Activated T-helper 17 cell treated with anti-CD3 and anti-CD28 coated beads, Interleukin-2, amount 50 U/mL, for 72 hours (primary cell): ENCODE data around the gene IL27RA. TPM values are rescaled to one million over a fixed set of nuclear protein-coding genes. Genes with fewer than 3 reads are reported as not detected.

ENCODE experiments used
- ATAC-seq: fragments of 150-1000 bp; cut with Tn5 transposase; replicated peaks from 2 replicates; pipeline ENCODE4 v1.10.0; 2021; ENCODE audit warnings: mild to moderate bottlenecking, moderate library complexity
- H3K27ac Mint-ChIP-seq: one replicate; pipeline ENCODE4 v1.8.0; 2022; ENCODE audit warnings: mixed read lengths
- H3K27me3 Mint-ChIP-seq: one replicate; pipeline ENCODE4 v1.8.0; 2022; ENCODE audit warnings: mixed read lengths
- H3K36me3 Mint-ChIP-seq: one replicate; pipeline ENCODE4 v1.8.0; 2022; ENCODE audit warnings: low read depth, mild to moderate bottlenecking, mixed read lengths
- H3K4me1 Mint-ChIP-seq: one replicate; pipeline ENCODE4 v1.8.0; 2022; ENCODE audit warnings: mixed read lengths
- H3K4me3 Mint-ChIP-seq: one replicate; pipeline ENCODE4 v1.8.0; 2022; ENCODE audit warnings: mild to moderate bottlenecking, mixed read lengths
- H3K9me3 Mint-ChIP-seq: one replicate; pipeline ENCODE4 v1.8.0; 2022; ENCODE audit warnings: mixed read lengths
- total RNA-seq, 2 donors: library from RNA; stranded (reverse); gene quantifications; one replicate each; pipeline ENCODE4 v1.2.3, GENCODE V29; 2022

The IL27RA gene
- total RNA-seq, 2 donors from 2014 or later: 52.1 to 53.9 TPM

- H3K27ac Mint-ChIP-seq: no peak overlapping the region
- peaks cover 11% of the 10 kb centered on the region for H3K27me3 Mint-ChIP-seq
- H3K4me1 Mint-ChIP-seq: peaks cover 8% of the 10 kb centered on the region
- no peaks in the 10 kb centered on the region for H3K9me3 Mint-ChIP-seq
- ATAC-seq: no peak
- H3K4me3 Mint-ChIP-seq: no peak overlapping the region
- H3K36me3 Mint-ChIP-seq: peaks cover 27% of the 10 kb centered on the region
Observed at GRCh38 chr19:14055396-14055795, 23.8 kb downstream of the IL27RA start.

DNA sequence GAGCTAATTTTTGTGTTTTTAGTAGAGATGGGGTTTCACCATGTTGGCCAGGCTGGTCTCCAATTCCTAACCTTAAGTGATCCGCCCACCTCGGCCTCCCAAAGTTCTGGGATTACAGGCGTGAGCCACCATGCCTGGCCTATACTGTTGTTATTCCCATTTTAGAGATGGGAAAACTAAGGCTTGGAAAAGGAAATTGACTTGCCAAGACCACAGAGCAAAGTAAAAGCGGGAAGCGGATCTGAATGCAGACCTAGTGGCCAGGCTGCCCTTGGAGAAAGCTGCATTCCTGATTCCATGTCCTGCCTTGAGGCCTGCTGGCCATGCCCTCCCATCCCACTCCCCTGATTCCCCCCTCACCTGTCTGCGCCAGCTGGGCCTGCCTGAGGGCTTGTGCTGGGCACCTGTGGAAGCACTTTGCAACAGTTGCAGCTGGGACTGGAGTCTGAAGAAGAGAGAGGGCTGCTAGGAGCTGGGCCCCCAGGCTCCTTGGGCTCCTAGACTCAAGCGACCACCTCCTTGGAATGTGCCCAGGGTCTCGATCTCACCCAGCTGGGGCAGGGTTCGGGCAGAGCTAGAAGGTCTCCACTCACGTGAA, 24.6 kb downstream of the IL27RA start:
- H3K36me3 Mint-ChIP-seq: peaks cover 19% of the 10 kb centered on the region
- ATAC-seq: no peak
- H3K4me3 Mint-ChIP-seq: no peak overlapping the region
- H3K9me3 Mint-ChIP-seq: no peaks in the 10 kb centered on the region
- peaks cover 8% of the 10 kb centered on the region for H3K4me1 Mint-ChIP-seq
- H3K27ac Mint-ChIP-seq: no peak overlapping the region
- peaks cover 11% of the 10 kb centered on the region for H3K27me3 Mint-ChIP-seq

DNA sequence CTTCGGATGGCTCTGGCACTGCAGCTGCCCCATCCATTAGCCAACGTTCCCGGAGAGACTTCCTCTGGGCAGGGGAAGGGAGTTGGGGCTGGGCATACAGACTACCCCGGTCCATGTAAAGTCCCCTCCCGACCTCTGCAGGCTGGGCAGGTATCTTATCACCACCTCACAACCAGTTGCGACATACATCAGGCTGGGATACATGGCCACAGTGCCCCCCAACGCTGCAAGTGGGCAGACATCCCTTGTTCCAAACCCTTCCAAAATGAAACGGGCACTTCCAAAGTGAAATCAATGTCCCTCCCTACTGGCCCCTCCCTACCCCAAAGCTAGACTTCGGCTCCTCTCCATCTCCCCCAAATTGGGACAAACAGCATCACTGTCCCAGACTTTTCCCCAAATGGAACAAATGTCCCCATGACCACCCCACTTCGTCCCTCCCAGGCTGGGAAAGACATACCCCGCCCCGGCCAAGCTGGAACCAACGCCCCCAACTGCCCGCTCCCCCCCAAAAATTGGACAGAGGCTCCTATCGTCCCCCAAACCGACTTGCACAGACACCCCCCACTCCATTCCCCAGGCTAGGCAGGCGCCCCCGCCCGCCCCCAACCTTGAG, 25.3 kb downstream of the IL27RA start:
- Mint-ChIP-seq H3K4me1 (peaks cover 8% of the 10 kb centered on the region), H3K4me3 (peak overlapping the region; percentile 48), H3K27me3 (peaks cover 11% of the 10 kb centered on the region), H3K9me3 (no peaks in the 10 kb centered on the region), H3K36me3 (peaks cover 12% of the 10 kb centered on the region), H3K27ac (no peak overlapping the region)
- ATAC-seq: no peak

DNA sequence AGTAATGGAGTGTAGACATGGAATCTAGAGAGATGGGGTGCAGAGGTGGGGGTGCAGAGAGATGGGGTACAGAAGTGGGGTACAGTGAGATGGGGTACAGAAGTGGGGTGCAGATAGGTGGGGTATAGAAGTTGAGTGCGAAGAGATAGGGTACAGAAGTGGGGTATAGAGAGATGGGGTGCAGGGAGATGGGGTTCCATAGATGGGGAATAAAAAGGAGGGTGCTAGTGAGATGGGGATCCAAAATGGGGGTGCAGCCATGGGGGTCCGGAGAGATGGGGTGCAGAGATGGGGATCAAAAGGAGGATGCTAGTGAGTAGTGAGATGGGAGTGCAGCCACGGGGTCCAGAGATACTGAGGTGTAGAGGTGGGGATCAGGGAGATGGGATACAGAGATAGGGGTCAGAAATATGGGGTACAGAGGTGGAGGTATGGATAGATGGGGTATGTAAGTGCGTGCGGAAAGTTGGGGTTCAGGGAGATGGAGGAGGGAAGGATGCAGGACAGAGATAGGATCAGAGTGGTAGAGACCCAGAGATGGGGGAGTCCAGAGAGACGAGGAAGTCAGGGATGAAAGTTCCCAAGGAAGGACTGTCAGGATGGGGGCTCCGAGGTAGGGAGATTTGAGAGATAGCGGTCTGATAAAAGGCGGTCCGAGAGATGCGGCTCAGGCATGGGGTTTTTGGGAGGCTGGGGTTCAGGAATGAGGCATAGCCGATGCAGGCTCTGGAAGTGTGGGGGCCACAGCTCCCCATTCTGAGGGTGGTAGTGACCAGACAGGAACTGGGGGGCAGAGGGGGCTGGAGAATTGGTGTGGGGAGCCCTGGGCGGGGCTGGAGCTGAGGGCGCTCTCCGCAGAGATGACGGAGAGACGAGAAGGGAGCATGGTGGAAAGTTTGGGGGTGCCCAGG, 26.9 kb downstream of the IL27RA start:
- Mint-ChIP-seq H3K4me1 (peaks cover 8% of the 10 kb centered on the region), H3K4me3 (peak overlapping the region; percentile 72), H3K36me3 (no peaks in the 10 kb centered on the region), H3K9me3 (no peaks in the 10 kb centered on the region), H3K27me3 (peaks cover 11% of the 10 kb centered on the region), H3K27ac (no peak overlapping the region)
- no peak for ATAC-seq

GRCh38 chr19:14059093-14059480, 27.5 kb downstream of the IL27RA start:
- no peaks in the 10 kb centered on the region for H3K36me3 Mint-ChIP-seq
- ATAC-seq: peak; percentile 43
- peaks cover 11% of the 10 kb centered on the region for H3K27me3 Mint-ChIP-seq
- H3K27ac Mint-ChIP-seq: no peak overlapping the region
- no peaks in the 10 kb centered on the region for H3K9me3 Mint-ChIP-seq
- peak overlapping the region; percentile 72 for H3K4me3 Mint-ChIP-seq
- H3K4me1 Mint-ChIP-seq: peaks cover 8% of the 10 kb centered on the region

- H3K9me3 Mint-ChIP-seq: no peaks in the 10 kb centered on the region
- H3K36me3 Mint-ChIP-seq: no peaks in the 10 kb centered on the region
- H3K27me3 Mint-ChIP-seq: peaks cover 11% of the 10 kb centered on the region
- no peak overlapping the region for H3K27ac Mint-ChIP-seq
- peaks cover 8% of the 10 kb centered on the region for H3K4me1 Mint-ChIP-seq
- no peak overlapping the region for H3K4me3 Mint-ChIP-seq
- no peak for ATAC-seq
Observed at GRCh38 chr19:14059652-14060155, 28.1 kb downstream of the IL27RA start.

DNA sequence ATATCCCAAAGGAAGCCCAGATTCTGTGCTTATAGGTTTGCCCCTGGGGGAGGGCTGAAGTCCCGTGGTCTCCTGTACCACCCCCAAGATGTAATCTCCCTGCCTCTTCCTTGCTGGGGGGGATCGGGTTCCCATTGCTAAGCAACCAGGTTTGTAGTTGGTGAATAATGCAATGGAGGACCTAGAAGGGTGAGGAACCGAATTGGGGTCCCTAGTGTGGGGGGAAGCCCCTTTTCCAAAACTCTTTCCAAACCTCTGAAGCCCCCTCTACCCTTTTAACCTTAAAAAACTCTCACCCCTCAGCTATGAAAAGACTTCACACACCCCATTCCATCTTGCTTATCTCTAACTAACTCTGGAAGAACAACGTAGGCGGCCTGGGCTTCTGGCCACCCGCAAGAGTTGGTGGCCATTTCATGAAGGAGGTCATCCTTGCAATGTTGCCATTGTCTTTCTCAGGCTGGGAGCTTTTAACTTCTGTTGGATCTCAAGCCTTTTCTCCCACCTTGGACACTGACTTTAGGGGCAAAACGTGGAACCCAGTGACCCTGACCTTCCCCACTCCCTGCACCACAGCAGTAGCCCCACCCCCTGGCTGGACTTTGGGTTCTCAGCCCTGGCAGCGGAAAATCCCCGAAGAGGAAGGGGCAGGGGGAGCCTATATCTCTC, 29.7 kb downstream of the IL27RA start:
- Mint-ChIP-seq H3K4me1 (peaks cover 8% of the 10 kb centered on the region), H3K4me3 (no peak overlapping the region), H3K9me3 (no peaks in the 10 kb centered on the region), H3K27me3 (peaks cover 11% of the 10 kb centered on the region), H3K36me3 (no peaks in the 10 kb centered on the region), H3K27ac (no peak overlapping the region)
- ATAC-seq: no peak

DNA sequence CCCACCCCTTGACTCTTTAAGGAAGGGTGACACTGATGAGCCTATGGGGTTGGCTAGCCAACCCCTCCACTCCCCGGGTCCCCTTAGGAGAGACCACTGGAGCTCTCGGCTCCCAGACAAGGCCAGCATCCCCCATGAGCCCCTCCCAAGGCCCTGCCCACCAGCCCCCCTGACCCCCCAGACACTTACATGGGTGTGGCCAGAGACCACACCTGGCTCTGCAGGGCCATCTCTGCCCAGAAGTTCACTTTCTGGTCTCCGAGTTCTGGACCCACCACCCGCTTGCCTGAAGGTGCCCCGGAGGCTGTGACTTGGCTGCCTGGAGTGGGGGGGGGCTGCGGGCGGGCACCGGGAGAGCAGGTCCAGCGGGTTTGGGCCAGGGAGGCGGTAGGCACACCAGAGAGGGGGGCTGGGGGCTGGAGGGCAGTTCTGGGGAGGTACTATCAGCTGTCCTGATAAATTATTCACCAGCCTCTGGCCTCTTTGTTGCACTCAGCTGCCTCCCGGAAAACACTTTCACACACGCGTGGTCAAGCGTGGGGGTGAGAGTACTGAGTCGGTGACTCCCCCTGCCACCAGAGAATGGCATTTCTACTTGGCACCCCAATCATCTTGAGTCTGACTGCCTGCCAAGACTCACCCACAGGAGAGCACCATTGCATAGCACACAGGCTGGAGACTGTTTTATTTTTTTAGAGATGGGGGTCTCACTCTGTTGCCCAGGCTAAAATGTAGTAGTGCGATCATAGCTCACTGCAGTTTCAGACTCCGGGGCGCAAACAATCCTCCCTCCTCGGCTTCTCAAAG, 30.4 kb downstream of the IL27RA start, which contains the start of gene PALM3:
Gene PALM3 (minus strand): TSS at position 326 of the 807 bp plus-strand sequence. CDS start 96 bp downstream, at position 230.
- no peak for ATAC-seq
- H3K4me3 Mint-ChIP-seq: no peak within 1 kb of the TSS
- H3K27me3 Mint-ChIP-seq: peaks cover 11% of the 10 kb centered on the region
- no peaks in the 10 kb centered on the region for H3K9me3 Mint-ChIP-seq
- no peaks in the 10 kb centered on the region for H3K36me3 Mint-ChIP-seq
- peaks cover 8% of the 10 kb centered on the region for H3K4me1 Mint-ChIP-seq
- no peak within 1 kb of the TSS for H3K27ac Mint-ChIP-seq

DNA sequence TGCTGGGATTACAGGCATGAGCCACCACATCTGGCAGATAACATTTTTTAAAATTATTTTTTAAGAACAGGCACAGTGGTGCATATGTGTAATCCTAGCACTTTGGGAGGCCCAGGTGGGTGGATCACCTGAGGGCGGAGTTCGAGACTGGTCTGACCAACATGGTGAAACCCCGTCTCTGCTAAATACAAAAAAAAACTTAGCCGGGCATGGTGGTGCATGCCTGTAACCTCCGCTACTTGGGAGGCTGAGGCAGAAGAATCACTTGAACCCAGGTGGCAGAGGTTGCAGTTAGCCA, 30.9 kb downstream of the IL27RA start:
- Mint-ChIP-seq H3K4me3 (no peak overlapping the region), H3K27ac (no peak overlapping the region), H3K36me3 (no peaks in the 10 kb centered on the region), H3K9me3 (no peaks in the 10 kb centered on the region), H3K27me3 (peaks cover 11% of the 10 kb centered on the region), H3K4me1 (peaks cover 8% of the 10 kb centered on the region)
- no peak for ATAC-seq

GRCh38 chr19:14063105-14063504, 31.5 kb downstream of the IL27RA start:
- Mint-ChIP-seq H3K27me3 (peaks cover 8% of the 10 kb centered on the region), H3K4me3 (no peak overlapping the region), H3K9me3 (no peaks in the 10 kb centered on the region), H3K27ac (no peak overlapping the region), H3K4me1 (peaks cover 8% of the 10 kb centered on the region), H3K36me3 (no peaks in the 10 kb centered on the region)
- ATAC-seq: no peak

GRCh38 chr19:14066134-14066533, 34.6 kb downstream of the IL27RA start:
- Mint-ChIP-seq H3K36me3 (no peaks in the 10 kb centered on the region), H3K27me3 (no peaks in the 10 kb centered on the region), H3K27ac (no peak overlapping the region), H3K4me3 (no peak overlapping the region), H3K4me1 (no peaks in the 10 kb centered on the region), H3K9me3 (no peaks in the 10 kb centered on the region)
- ATAC-seq: no peak

DNA sequence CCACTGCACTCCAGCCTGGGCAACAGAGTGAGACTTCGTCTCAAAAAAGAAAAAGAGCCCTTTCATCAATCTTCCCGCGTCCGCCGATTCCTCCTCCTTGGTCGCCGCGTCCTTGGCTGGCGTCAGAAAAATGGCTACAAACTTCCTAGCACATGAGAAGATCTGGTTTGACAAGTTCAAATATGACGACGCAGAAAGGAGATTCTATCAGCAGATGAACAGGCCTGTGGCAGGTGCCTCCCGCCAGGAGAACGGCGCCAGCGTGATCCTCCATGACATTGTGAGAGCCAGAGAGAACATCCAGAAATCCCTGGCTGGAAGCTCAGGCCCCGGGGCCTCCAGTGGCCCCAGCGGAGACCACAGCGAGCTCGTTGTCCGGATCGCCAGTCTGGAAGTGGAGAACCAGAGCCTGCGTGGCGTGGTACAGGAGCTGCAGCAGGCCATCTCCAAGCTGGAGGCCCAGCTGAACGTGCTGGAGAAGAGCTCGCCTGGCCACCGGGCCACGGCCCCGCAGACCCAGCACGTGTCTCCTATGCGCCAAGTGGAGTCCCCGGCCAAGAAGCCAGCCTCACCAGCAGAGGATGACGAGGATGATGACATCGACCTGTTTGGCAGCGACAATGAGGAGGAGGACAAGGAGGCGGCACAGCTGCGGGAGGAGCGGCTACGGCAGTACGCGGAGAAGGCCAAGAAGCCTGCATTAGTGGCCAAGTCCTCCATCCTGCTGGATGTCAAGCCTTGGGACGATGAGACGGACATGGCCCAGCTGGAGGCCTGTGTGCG, 38.9 kb downstream of the IL27RA start:
- ATAC-seq: no peak
- Mint-ChIP-seq H3K4me1 (no peaks in the 10 kb centered on the region), H3K27me3 (no peaks in the 10 kb centered on the region), H3K4me3 (peak overlapping the region; percentile 42), H3K27ac (no peak overlapping the region), H3K36me3 (no peaks in the 10 kb centered on the region), H3K9me3 (no peaks in the 10 kb centered on the region)

DNA sequence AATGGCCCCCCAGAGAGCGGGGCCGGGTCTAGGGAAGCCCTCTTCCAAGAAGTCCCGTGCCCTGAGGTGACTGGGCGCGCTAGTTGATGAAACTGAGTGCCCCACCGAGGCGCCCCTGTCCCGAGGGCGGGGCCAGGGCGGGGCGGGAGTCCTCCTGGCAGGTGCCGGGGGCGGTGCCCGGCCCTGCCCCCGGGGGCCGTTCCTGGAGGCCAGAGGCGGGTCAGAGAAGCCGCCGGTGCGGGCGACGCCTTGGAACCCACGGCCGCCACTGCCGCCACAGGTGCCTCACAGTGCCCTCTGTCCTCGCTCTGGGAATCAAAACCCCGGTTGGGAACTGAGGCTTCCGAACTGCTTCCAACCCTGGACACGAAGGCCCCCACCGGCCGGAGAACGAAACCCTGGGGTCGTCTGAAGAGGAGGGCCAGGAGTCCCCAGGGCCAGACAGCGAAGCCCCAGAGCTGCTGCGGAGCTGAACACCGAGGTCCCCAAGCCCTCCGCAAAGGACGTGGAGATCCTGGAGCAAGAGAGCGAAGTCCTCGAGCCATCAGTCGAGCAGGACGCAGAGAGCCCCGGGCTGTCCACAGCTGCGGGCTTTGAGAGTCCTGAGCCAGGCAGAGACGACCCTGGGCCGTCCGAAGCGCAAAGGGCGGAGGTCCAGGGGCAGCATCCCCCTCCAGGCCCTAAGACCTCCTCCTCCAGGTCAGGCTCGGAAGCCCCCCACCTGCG, 41.1 kb downstream of the IL27RA start, which contains the start of gene MISP3:
Gene MISP3 (plus strand): TSS at position 252 of the 726 bp plus-strand sequence. CDS start 524 bp downstream, outside the sequence.
- no peaks in the 10 kb centered on the region for H3K4me1 Mint-ChIP-seq
- H3K27me3 Mint-ChIP-seq: no peaks in the 10 kb centered on the region
- H3K27ac Mint-ChIP-seq: peak within 1 kb of the TSS; percentile 82
- H3K9me3 Mint-ChIP-seq: no peaks in the 10 kb centered on the region
- H3K36me3 Mint-ChIP-seq: no peaks in the 10 kb centered on the region
- ATAC-seq: peak; percentile 44
- peak within 1 kb of the TSS; percentile 92 for H3K4me3 Mint-ChIP-seq
